Thoracic aorta (tissue), 2 donors: ENCODE results near the gene SIX5. TPM values are rescaled to one million over a fixed set of nuclear protein-coding genes. Genes with fewer than 3 reads are reported as not detected.

Source experiments
- ATAC-seq: fragments of 150-250 bp; one replicate; pipeline ENCODE4 v1.8.0; 2017; ENCODE audit warnings: low read depth; ENCODE audit not compliant: insufficient number of reproducible peaks, low FRiP score
- DNase-seq: peaks from one replicate; pipeline ENCODE4 v3.0.0-alpha.2; 2020; ENCODE audit warnings: low spot score
- H3K27ac ChIP-seq, 2 donors: fragments of 200-600 bp; sonication (generic); 1 replicate in 1 of 2; 2 replicates in 1 of 2; pipeline ENCODE4 v1.5.1; 2016; ENCODE audit warnings: mild to moderate bottlenecking in 2 of 2, moderate library complexity in 2 of 2
- H3K27me3 ChIP-seq: fragments of 200-600 bp; sonication (generic); replicated peaks from 2 replicates; pipeline ENCODE4 v1.6.0; 2016; ENCODE audit warnings: mild to moderate bottlenecking; ENCODE audit not compliant: insufficient read depth
- H3K36me3 ChIP-seq: fragments of 200-600 bp; sonication (generic); one replicate; pipeline ENCODE4 v1.5.1; 2016
- H3K4me1 ChIP-seq, 2 donors: fragments of 200-600 bp; sonication (generic); 1 replicate in 1 of 2; 2 replicates in 1 of 2; pipeline versions ENCODE4 v1.5.1 to v1.6.0; 2016; ENCODE audit warnings: low read depth in 2 of 2, mild to moderate bottlenecking in 1 of 2; ENCODE audit not compliant: control insufficient read depth in 1 of 2
- H3K4me3 ChIP-seq: fragments of 200-600 bp; sonication (generic); 2 replicates; pipeline ENCODE4 v1.5.1; 2016; ENCODE audit warnings: mild to moderate bottlenecking
- H3K9me3 ChIP-seq: fragments of 200-600 bp; sonication (generic); 2 replicates; pipeline ENCODE4 v1.5.1; 2016
- total RNA-seq, 2 donors: library from RNA; depleted of rRNA; stranded (reverse); fragments of >200 nt; gene quantifications; one replicate each; pipeline versions ENCODE4 v1.1.0 to v1.2.3, GENCODE V29; 2016
- TF ChIP-seq, protein P1 (sequence below): fragments of 200-600 bp; sonication (generic); IDR thresholded peaks from one replicate; pipeline ENCODE4 v1.5.1; 2019; ENCODE audit warnings: antibody characterized with exemption

SIX5 gene
- total RNA-seq, 2 donors from 2014 or later, result 15.0 to 29.9 TPM

DNA sequence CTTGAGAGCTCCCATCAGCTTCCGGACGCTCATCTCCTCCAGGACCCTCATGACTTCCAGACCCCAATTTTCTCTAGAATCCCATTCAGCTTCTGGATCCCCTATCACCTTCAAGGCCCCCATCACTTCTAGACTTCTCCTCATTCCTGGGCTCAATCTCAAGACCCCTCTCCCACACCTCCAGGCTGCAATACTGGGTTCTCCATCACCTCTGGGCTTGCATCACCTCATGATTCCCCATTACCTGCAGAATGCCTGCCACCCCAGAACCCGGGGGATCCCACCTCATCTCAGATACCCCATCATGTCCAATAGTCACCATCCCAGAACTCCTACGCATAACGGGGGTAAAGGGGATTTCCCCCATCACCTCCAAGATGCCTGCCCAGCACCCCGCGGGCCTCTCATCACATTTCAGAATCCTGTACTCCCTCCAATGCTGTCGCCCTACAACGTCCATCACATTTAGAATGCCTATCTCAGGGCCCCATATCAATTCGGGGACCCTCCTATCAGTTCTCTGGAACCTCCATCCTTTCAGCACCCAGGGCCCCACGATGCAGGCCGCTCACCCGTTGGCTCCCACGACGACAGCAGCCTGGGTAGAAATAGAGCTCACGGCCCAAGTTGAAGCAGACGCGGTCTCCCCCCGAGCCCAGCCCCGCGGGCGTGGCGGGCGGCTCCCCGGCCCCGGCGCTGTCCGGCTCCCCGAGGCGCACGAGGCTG is 22.9 kb upstream of the SIX5 start:
- no peak for DNase-seq
- no peak for ATAC-seq
- TF ChIP-seq, protein P1, sequence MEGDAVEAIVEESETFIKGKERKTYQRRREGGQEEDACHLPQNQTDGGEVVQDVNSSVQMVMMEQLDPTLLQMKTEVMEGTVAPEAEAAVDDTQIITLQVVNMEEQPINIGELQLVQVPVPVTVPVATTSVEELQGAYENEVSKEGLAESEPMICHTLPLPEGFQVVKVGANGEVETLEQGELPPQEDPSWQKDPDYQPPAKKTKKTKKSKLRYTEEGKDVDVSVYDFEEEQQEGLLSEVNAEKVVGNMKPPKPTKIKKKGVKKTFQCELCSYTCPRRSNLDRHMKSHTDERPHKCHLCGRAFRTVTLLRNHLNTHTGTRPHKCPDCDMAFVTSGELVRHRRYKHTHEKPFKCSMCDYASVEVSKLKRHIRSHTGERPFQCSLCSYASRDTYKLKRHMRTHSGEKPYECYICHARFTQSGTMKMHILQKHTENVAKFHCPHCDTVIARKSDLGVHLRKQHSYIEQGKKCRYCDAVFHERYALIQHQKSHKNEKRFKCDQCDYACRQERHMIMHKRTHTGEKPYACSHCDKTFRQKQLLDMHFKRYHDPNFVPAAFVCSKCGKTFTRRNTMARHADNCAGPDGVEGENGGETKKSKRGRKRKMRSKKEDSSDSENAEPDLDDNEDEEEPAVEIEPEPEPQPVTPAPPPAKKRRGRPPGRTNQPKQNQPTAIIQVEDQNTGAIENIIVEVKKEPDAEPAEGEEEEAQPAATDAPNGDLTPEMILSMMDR, result no peak
- H3K9me3 ChIP-seq, result no peaks in the 10 kb centered on the region
- peaks cover 30% of the 10 kb centered on the region for H3K36me3 ChIP-seq
- peak overlapping the region; percentile 89 for H3K4me3 ChIP-seq
- H3K27ac ChIP-seq, result peak overlapping the region; percentile 65 to 67
- H3K27me3 ChIP-seq, result no peaks in the 10 kb centered on the region
- H3K4me1 ChIP-seq, result peaks cover 17 to 18% of the 10 kb centered on the region in 2 donors

DNA sequence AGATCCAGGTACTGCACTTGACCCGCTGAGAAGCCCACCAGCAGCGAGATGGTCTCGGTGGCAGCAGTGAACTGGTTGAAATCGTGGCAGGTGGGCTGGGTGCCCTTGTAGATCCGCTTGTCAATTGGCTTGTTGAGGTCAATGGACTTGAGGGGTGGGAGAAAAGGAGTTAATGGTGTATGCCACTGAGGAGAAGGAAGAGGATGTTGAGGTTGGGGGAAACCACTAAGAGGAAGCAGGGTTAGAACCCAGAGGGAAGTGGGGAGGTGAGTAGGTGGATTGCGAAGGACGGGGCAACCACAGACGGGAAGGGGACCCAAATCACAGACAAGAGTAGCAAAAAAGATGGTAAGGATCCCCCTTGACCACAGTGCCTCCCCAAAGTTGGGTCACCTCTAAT is 21.9 kb upstream of the SIX5 start:
- no peak for ATAC-seq
- no peak for DNase-seq
- H3K27me3 ChIP-seq, result no peaks in the 10 kb centered on the region
- H3K36me3 ChIP-seq, result peaks cover 31% of the 10 kb centered on the region
- peaks cover 17 to 18% of the 10 kb centered on the region in 2 donors for H3K4me1 ChIP-seq
- TF ChIP-seq, protein P1, result no peak
- no peak overlapping the region for H3K27ac ChIP-seq
- H3K9me3 ChIP-seq, result no peaks in the 10 kb centered on the region
- H3K4me3 ChIP-seq, result no peak overlapping the region

DNA sequence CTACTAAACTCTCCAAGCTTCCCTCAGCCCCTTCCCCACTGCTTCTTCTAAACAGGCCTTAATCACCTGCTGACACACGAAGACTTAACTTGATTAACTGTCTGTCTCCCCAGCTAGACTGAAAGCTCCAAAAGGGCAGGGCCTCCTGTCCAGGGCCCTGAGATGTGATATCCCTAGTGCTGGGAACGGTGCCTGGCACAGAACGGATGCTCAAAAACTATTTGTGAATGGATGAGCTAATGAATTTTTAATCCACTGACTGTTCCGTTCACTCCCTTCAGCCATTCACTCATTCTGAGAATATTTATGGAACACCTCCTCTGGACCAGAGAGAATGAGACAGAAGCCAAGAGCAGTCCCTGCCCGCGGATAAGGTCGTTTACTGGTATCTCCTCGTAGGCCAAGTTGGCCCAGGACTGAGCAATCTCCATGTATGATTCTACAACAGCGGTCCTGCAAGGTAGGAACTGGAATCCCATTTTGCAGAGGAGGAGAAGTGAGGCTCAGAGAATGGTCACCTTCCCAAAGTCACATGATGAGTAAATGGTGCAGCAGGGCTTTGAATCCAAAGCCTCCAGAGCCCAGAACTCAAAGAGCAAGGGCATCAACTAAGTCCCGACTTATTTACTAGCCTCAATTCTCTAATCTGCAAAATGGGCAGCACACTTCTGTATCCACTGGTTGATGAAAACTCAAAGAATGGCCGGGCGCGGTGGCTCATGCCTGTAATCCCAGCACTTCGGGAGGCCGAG is 20.2 kb upstream of the SIX5 start:
- ATAC-seq (no peak), DNase-seq (no peak)
- TF ChIP-seq, protein P1, result no peak
- Histone ChIP-seq H3K27me3 (no peaks in the 10 kb centered on the region), H3K4me3 (no peak overlapping the region), H3K4me1 (peaks cover 24 to 35% of the 10 kb centered on the region in 2 donors), H3K9me3 (no peaks in the 10 kb centered on the region), H3K36me3 (peaks cover 36% of the 10 kb centered on the region), H3K27ac (no peak overlapping the region)

DNA sequence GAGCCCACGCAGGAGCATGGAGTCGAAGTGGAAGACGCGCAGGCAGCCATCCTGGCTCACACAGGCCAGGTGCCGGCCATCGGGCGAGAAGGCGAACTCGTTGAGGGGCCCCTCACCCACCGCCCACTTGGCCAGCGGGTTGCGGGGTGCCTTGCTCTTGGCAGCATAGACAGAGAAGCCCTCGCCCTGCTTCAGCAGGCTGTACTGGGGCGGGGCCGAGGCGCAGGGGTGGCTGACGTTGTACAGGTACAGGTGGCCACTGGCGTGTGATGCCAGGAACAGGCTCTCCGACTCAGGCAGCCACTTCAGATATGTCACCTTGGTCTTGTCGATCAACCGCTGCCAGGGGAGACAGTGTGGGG is 17.5 kb upstream of the SIX5 start:
- H3K36me3 ChIP-seq, result peaks cover 36% of the 10 kb centered on the region
- TF ChIP-seq, protein P1, result no peak
- no peak overlapping the region for H3K27ac ChIP-seq
- DNase-seq (no peak), ATAC-seq (no peak)
- H3K27me3 ChIP-seq, result no peaks in the 10 kb centered on the region
- no peaks in the 10 kb centered on the region for H3K9me3 ChIP-seq
- no peak overlapping the region for H3K4me3 ChIP-seq
- peaks cover 19 to 38% of the 10 kb centered on the region in 2 donors for H3K4me1 ChIP-seq

DNA sequence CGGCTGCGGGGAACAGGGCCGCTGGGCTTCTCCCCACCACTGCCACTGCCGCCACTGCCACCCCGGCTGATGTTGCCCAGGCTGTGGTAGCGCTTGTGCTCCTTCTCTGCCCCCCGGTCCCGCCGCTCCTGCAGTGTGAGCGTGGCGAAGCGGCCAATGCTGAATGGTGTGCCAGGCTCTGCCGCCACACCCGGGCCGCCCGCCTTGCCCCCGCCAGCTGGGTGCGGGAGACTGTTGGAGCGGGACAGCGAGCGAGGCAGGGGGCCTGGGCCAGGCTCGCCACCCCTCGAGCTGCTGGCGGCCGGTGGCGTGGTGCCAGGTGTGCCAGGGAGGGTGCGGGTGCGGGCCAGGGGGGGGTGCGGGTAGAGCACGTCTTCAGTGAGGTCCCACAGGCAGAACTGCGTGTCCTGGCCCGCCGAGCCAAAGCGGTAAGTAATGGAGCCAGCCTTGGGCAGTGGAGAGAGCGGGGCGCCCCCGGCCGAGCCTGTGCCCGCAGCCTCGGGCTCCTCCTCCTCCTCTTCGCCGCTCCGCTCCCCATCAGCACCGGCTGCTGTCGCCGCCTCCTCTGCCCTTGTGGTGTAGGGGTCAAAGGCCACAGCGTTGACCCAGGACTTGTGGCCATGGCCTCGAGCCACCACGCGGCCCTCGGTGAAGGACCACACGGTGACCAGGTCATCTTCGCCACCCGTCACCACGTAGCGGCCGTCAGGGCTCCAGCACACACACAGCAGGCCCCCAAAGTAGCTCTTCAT is 16.9 kb upstream of the SIX5 start:
- peaks cover 17 to 33% of the 10 kb centered on the region in 2 donors for H3K4me1 ChIP-seq
- TF ChIP-seq, protein P1, result no peak
- H3K27ac ChIP-seq, result peak overlapping the region; percentile 97 to 98
- H3K27me3 ChIP-seq, result no peaks in the 10 kb centered on the region
- no peaks in the 10 kb centered on the region for H3K9me3 ChIP-seq
- DNase-seq (no peak), ATAC-seq (no peak)
- H3K4me3 ChIP-seq, result no peak overlapping the region
- peaks cover 36% of the 10 kb centered on the region for H3K36me3 ChIP-seq
